ENCODE data around the gene PIKFYVE.

GRCh38 chr2:208294482-208295024, 28.5 kb downstream of the PIKFYVE start:
- TF ChIP-seq POLR2A (IDR thresholded peaks at IDR 0.05; ENCODE audit: low read depth, low read length) = no peak
- TF ChIP-seq TAF1 (IDR thresholded peaks at IDR 0.05; ENCODE audit: borderline replicate concordance, low read depth, low read length) = no peak
